CD4-positive, alpha-beta T cell treated with Interleukin-15 for 4 hours (primary cell): Measurements from ENCODE around the gene RASGEF1B.
"Not testable (repeated sequence)": the region's sequence is repeated elsewhere in the genome, so short reads cannot be mapped to it uniquely, and the experiment has no call there.

ENCODE experiments used
- DNase-seq: peaks from one replicate; pipeline ENCODE4 v3.0.0-alpha.2; 2020; ENCODE audit warnings: low spot score

Gene RASGEF1B

DNA sequence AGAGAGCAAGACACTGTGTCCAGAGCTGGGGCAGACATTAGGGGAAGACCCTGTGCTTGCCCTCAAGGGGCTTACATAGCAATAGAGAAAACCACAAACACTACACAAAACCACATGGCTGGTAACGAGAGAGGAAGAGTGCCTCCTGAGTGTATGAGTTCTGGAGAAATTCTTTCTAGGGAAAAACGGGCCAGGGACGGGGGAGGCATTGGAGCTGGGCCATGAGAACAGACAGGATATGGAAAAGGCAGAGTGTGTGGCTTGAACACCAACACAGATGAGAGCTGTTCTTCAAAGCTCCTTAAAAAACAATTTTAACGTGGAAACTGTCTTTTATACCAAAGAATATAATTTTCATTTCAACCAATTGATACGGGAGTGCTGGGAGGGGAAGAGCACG lies 42.7 kb downstream of the RASGEF1B start:
- no peak for DNase-seq

DNA sequence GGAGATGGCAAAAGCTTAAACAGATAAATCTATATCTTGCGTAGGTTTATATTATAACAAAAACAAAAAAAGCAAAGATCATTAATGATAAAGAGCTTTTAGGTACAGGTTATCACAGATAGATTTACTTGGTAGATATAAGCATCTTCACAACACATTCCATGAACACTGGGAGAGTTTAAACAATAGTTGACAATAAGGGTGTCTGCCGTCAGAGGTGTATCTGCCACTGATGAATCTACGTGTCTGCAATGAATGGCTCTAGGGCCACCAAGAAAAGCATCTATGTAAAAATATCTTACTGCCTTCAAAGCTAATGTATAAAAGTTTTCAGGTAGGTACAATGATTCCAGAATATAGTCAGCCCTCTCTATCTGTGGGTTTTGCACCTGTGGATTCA lies 43.7 kb downstream of the RASGEF1B start:
- no peak for DNase-seq

- DNase-seq: no peak
Observed at GRCh38 chr4:81427344-81427821, 44.3 kb downstream of the RASGEF1B start.

GRCh38 chr4:81426770-81427289 lies 44.9 kb downstream of the RASGEF1B start:
- no peak for DNase-seq

GRCh38 chr4:81424816-81425755 lies 46.6 kb downstream of the RASGEF1B start:
- no peak for DNase-seq

- DNase-seq: no peak
Observed at GRCh38 chr4:81424336-81424735, 47.4 kb downstream of the RASGEF1B start.

GRCh38 chr4:81422595-81422994 lies 49.1 kb downstream of the RASGEF1B start:
- DNase-seq: no peak

DNA sequence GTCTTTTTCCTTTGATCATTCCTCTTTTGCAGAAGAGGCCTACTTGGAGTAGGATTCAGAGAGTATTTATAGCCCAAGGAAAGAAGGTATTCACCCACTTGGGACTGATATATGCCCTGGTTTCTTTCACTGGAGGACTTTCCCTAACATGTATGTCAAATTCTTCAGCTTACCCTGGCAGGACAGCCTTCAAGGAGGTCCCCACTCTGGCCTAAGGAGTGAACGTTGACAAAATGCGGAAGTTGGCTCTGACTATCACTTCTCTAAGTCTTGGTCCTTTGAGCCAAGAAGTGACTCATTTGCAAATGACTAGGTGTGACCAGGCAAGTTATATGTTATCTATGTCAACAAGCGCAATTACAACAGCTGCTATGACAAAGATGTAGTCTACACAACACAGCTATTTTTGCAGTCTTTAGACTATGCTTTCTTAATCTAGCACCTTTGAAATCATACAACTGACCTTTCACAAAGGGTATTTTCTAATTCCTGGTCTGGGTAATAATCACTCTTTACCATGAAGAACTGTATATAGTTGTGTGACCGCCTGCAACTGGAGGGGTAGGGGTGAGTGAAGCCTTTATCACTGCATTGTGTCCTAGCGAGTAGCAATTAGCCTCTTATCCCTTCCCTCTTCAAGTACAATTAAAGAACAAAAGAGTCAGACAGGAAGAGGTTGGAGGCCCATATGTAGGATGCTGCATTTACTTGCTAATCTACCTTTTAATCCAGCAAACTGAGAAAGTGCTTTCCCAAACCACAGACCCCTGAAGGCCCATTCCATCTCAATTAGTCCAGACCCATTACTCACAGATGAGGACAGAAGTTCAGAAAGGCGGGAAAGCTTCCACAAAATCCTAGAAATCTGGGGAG lies 50.1 kb downstream of the RASGEF1B start:
- DNase-seq: peak; percentile 13

DNA sequence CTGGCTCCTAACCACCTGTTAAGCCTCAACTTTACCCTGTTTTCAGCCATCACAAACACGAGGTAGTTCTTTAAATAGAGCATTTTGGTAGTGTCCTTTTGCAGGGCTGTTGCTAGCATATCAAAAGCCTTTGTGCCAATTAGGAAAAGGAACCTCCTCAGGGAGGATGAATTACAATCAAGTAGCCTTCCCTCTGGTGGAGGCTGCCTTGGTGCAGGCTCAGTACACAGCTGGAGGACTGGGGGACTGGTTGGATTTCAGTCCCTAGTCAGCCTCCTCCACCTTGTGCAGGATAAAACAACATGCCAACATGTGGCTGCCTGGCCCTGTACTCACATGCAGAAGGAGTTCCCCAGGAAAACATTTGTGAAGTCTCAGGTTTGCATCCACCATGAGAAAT lies 53.1 kb downstream of the RASGEF1B start:
- no peak for DNase-seq

GRCh38 chr4:81412946-81413495 lies 58.7 kb downstream of the RASGEF1B start:
- no peak for DNase-seq

DNA sequence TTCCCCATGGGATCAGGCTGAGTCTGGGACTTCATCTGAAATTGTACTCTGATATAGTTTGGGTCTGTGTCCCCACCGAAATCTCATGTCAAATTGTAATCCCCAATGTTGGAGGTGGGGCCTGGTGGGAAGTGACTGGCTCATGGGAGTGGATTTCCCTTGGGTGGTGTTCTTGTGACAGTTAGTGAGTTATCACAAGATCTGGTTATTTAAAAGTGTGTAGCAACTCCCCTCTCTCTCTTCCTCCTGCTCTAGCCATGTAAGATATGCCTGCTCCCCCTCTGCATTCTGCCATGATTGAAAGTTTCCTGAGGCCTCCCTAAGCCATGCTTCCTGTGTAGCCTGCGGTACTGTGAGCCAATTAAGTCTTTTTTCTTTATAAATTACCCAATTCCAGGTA lies 61.0 kb downstream of the RASGEF1B start:
- DNase-seq: no peak

DNA sequence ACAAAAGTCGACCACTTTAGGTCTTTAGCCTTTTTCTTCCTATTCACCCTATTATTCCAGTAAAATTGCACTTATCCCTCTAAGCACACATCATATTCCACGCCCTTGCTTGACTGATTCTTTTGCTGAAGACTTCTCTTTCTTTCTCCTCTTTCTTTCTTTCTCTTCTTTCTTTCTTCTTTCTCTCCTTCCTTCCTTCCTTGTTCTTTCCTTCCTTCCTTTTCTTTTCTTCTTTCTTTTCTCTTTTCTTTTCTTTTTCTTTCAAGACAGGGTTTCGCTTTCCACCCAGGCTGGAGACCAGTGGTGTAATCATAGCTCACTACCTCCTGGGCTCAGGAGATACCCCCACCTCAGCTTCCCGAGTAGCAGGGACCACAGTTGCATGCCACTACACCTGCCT lies 61.9 kb downstream of the RASGEF1B start:
- no peak for DNase-seq

DNA sequence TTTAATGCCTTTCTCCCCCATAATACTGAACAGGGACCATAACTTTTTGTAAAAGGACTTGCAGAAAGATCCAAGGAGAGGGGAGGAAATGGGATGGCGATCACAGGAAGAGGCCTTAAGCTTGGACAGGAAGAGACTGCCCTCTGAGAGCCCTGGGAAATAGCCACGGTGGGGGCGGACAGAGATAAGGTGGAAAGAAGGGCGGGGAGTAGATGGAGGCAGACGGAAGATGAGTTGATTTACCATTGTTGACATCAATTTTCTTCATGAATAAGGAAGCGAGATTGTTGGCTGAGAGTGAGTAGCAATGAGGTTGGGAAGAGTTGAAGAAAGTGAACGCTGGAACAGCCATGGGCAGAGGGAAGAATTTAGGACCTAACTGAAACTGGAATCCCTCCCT lies 63.4 kb downstream of the RASGEF1B start:
- no peak for DNase-seq

DNA sequence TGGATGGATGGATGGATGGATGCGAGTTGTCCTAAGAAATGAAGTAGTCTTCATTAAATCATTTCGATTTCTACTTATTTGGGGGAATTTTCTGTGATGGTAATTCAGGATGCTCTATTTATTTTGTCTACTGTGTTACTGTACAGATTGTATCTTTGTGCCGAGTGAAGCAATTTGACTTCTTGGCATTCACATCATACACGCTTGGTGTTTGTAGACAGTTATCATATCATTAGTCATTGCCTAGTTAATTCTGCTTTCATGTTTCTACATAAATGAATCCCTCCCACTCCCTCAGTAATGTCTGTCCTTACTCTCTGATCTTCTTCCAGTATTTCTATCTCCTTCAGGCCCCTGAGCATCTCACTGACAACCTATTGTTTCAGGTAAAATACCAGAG lies 64.0 kb downstream of the RASGEF1B start:
- DNase-seq: no peak

DNA sequence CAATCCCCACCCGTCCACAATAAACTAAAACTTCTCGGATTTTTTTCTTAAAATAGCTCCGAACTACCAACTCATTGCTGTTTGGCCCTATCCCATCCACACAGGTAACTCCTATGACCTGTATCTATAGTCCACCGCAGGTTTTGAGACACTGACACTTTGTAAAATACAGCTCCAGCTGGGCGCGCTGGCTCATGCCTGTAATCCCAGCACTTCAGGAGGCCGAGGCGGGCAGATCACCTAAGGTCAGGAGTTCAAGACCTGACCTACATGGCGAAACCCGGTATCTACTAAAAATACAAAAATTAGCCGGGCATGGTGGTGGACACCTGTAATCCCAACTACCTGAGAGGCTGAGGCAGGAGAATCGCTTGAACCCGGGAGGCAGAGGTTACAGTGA lies 65.2 kb downstream of the RASGEF1B start:
- not testable (repeated sequence) for DNase-seq

DNA sequence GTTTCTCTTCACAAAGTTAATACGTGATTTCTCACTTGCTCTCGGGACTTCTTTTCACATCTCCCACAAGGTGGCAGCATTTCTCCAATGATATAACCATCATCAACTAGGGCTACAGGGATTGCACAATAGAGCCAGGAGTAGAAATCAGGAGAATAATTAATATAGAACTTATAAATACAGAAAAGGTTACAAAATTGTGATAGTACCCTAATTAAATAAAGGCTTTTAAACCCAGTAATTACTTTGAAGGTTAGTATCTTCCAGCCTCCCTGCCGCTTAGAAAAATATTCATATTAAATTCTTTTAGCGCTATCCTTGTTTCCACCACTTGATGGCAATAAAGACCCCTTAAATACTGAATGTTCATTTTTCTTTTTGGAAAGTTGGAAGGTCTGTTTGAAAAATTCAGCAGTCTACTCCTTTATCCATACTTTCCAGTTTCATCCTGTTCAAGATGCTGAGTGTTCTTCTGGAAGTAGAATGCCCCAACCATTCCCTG lies 65.8 kb downstream of the RASGEF1B start:
- DNase-seq: peak; percentile 63

- DNase-seq: no peak
Observed at GRCh38 chr4:81404741-81405140, 67.0 kb downstream of the RASGEF1B start.

DNA sequence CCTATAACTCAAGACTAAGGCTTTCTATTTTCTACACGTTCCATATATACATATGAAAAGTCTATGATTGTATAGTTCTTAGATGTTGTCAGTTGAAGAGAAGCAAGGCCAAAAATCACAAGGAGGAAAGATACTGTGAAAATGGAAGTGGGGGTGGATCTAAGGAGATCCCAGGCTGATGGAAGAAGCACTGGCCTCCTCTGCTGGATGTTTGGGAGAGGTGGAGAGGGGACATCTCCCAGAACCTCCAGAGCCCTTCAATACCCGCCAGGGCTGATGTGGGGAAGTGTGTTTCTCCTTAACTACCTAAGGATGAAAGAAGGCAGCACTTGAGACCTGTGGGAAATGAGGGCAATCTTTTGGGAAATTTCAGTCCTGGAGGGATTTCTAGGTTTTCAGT lies 67.4 kb downstream of the RASGEF1B start:
- no peak for DNase-seq

- DNase-seq: no peak
Observed at GRCh38 chr4:81399306-81400086, 72.2 kb downstream of the RASGEF1B start.

DNA sequence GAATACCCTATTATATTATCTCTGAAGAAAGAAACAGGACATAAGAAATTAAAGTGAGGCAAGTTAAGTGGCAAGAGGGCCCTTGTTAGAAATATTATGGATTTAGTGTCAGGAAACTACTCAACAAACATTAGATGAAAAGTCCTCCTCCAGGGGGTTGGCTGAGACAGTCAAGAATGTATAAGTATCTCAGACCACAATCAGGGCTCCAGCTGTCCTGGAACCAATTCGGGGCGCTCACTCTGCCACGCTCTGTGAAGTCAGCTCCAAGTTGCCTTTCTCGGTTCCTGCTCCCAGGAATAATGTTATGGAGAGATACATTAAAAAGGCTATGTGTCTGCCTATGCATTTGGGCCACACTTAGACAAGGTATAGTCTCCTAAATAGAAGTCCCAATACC lies 73.3 kb downstream of the RASGEF1B start:
- no peak for DNase-seq

DNA sequence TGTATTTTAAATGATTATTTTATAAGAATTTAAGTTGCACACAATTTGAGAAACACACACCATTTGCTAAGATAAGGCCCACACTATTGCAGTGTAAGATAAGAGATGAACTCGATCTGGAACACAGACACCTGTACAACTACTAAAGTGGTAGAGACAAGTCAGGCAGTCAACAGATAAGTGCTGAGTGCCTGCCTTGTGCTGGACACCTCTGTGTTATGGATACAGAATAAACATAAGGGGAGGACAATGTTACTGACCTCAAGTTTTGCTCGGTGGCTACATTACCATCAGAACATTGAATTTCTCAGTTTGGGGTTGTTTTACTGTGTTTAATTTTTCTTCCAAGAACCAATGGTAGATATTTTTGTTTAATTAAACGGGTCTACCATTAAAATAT lies 74.1 kb downstream of the RASGEF1B start:
- DNase-seq: no peak
